GM10248 (cell line): ENCODE data around the gene RXFP1.
"Not testable (repeated sequence)": the region's sequence is repeated elsewhere in the genome, so short reads cannot be mapped to it uniquely, and the experiment has no call there.

Experiments
- CTCF ChIA-PET: fragments of 300-600 bp; sonication (Branson Sonifier 250); formaldehyde crosslinking; extraction: SDS; loops from one replicate; lab custom pipeline; 2021; ENCODE audit warnings: antibody characterized with exemption; lab: Yijun Ruan, JAX
- POLR2A ChIA-PET: fragments of 350-650 bp; sonication (Branson Sonifier 250); formaldehyde crosslinking; extraction: SDS; loops from one replicate; lab custom pipeline; 2020; ENCODE audit warnings: antibody characterized with exemption; lab: Yijun Ruan, JAX
- DNase-seq: peaks from one replicate; pipeline ENCODE4 v3.0.0; 2012; ENCODE audit errors: extremely low spot score
- CTCF ChIP-seq: IDR thresholded peaks from 2 replicates; pipeline ENCODE4 v1.5.1; 2012; ENCODE audit warnings: mild to moderate bottlenecking, low read depth; ENCODE audit errors: extremely low read depth, missing control alignments, control extremely low read depth

RXFP1 gene

DNA sequence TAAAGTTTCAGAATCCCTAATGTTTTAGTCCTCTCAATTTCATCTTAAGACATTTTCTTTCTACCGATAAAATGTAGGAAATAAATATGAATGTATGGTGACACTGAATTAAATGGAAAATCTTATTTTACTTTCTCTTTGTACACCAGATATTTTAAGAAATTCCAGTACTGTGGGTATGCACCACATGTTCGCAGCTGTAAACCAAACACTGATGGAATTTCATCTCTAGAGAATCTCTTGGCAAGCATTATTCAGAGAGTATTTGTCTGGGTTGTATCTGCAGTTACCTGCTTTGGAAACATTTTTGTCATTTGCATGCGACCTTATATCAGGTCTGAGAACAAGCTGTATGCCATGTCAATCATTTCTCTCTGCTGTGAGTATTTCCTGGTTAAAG lies 123.1 kb downstream of the RXFP1 start:
- DNase-seq = no peak
- no peak for TF ChIP-seq CTCF
- POLR2A ChIA-PET = no interaction called here
- CTCF ChIA-PET = interaction anchor here (1.4 to 1.6 kb wide), 2 partner anchors 13 to 19 kb away, joined by 3 to 7 read pairs; no protein-coding TSS in a partner anchor

- POLR2A ChIA-PET = no interaction called here
- TF ChIP-seq CTCF = no peak
- no peak for DNase-seq
- CTCF ChIA-PET = no interaction called here
These were observed 127.5 kb downstream of the RXFP1 start for GRCh38 chr4:158649111-158649680.

DNA sequence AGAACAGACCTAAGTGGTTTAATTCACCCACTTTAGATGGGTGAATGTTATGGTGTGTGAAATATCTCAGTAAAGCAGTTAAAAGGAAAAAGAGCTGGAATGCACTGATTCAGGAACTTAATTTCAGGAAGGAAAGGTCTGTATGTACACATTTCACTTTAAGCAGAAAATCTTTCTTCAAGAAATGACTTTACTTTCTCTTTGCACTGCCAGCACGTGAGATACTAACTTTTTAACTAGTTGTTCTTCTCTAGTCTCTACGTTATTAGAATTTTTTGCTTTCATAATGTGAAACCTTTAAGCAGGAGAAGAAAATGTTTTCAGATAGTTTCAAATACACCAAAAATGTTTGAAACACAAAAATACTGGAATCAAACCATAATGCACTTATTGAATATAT lies 131.2 kb downstream of the RXFP1 start:
- ChIA-PET CTCF (no interaction called here), POLR2A (no interaction called here)
- DNase-seq = no peak
- no peak for TF ChIP-seq CTCF

DNA sequence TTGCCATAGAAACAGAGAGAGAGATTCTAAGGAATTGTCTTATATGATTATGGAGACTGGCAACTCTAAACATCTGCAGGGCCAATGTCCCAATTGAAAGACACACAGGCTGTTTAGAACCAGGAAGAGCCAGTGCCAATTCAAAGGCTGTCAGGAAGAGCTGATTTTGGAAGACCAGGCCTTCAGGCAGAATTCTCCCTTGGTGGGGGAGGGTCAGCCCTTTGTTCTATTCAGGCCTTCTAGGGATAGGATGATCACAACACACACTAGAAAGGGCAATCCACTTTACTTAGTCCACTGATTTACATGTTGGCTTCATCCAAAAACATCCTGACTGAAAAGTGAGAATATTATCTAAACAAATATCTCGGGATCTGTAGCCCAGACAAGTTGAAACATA lies 134.8 kb downstream of the RXFP1 start:
- ChIA-PET CTCF (interaction anchor here (0.6 to 1.7 kb wide), 4 partner anchors 9 to 31 kb away, joined by 3 to 7 read pairs (median 4); no protein-coding TSS in a partner anchor), POLR2A (no interaction called here)
- no peak for DNase-seq
- no peak for TF ChIP-seq CTCF

- no peak for DNase-seq
- TF ChIP-seq CTCF = no peak
- ChIA-PET CTCF (interaction anchor here (0.6 to 1.7 kb wide), 4 partner anchors 9 to 142 kb away, joined by 3 to 7 read pairs (median 4); no protein-coding TSS in a partner anchor), POLR2A (no interaction called here)
These were observed 135.6 kb downstream of the RXFP1 start for GRCh38 chr4:158657291-158657690.

- DNase-seq, CTCF ChIA-PET, POLR2A ChIA-PET: not testable (repeated sequence)
These were observed 141.6 kb downstream of the RXFP1 start for GRCh38 chr4:158663255-158663654.

- CTCF ChIA-PET, POLR2A ChIA-PET, DNase-seq: not testable (repeated sequence)
These were observed 142.3 kb downstream of the RXFP1 start for GRCh38 chr4:158663707-158664625.
